ENCODE measurements around the gene MBLAC1. TPM values are rescaled to one million over a fixed set of nuclear protein-coding genes. Genes with fewer than 3 reads are reported as not detected.

The MBLAC1 gene
- total RNA-seq, 1 donor from 2014 or later = not detected

GRCh38 chr7:100175296-100175935, 48.6 kb downstream of the MBLAC1 start:
- no peak overlapping the region for H3K27ac ChIP-seq
- no peaks in the 10 kb centered on the region for H3K27me3 ChIP-seq
- H3K4me3 ChIP-seq = no peak overlapping the region
- no peaks in the 10 kb centered on the region for H3K9me3 ChIP-seq
- no peak for DNase-seq (ENCODE audit: low spot score in 2 of 2)
- intact Hi-C loops (cut with DNase I) = no loop called here
- no peak for TF ChIP-seq CTCF (IDR thresholded peaks at IDR 0.05)
- peaks cover 5 to 12% of the 10 kb centered on the region in 2 donors for H3K4me1 ChIP-seq
- H3K36me3 ChIP-seq = no peaks in the 10 kb centered on the region

- intact Hi-C loops (cut with DNase I) = loop anchor here (1.0 to 2.0 kb wide), 2 partner anchors 28 to 76 kb away; partner anchors contain the start of genes AP4M1, LAMTOR4 and MCM7
- no peak for DNase-seq (ENCODE audit: low spot score in 2 of 2)
- no peak overlapping the region for H3K27ac ChIP-seq
Measured at GRCh38 chr7:100176096-100177044, 49.6 kb downstream of the MBLAC1 start.

GRCh38 chr7:100177045-100178001, 50.6 kb downstream of the MBLAC1 start, which contains the start of the genes GPC2 and STAG3:
GPC2 (minus strand) TSS chr7:100177381; CDS start chr7:100177199, 182 bp downstream.
STAG3 (plus strand) TSS chr7:100177918; CDS start chr7:100180557, 2,639 bp downstream.
- H3K9me3 ChIP-seq = no peaks in the 10 kb centered on the region
- peak within 1 kb of the TSS; percentile 53 to 64 for H3K4me3 ChIP-seq
- H3K27me3 ChIP-seq = no peaks in the 10 kb centered on the region
- no peak for TF ChIP-seq CTCF (IDR thresholded peaks at IDR 0.05)
- H3K4me1 ChIP-seq = peaks cover 5 to 12% of the 10 kb centered on the region in 2 donors
- H3K27ac ChIP-seq = no peak within 1 kb of the TSS
- peak; percentile 83 to 97 for DNase-seq (ENCODE audit: low spot score in 2 of 2)
- H3K36me3 ChIP-seq = no peaks in the 10 kb centered on the region
- intact Hi-C loops (cut with DNase I) = loop anchor here (1.0 to 2.0 kb wide), 2 partner anchors 29 to 77 kb away; partner anchors contain the start of genes AP4M1, LAMTOR4 and MCM7

More at GRCh38 chr7:100176096-100177044, 49.6 kb downstream of the MBLAC1 start:
- Histone ChIP-seq H3K27me3 (no peaks in the 10 kb centered on the region), H3K9me3 (no peaks in the 10 kb centered on the region), H3K4me1 (peaks cover 5 to 12% of the 10 kb centered on the region in 2 donors), H3K4me3 (peak overlapping the region; percentile 53 to 64), H3K36me3 (no peaks in the 10 kb centered on the region)
- TF ChIP-seq CTCF (IDR thresholded peaks at IDR 0.05) = no peak

Other genes starting within 250 kb of the MBLAC1 start
- gene OR2AE1, start 249.9 kb upstream of the MBLAC1 start, total RNA-seq = not detected
- 12.7 TPM for gene TRIM4, start 207.4 kb upstream of the MBLAC1 start, total RNA-seq
- gene GJC3, start 197.3 kb upstream of the MBLAC1 start, total RNA-seq = not detected
- not detected for gene AZGP1, start 150.9 kb upstream of the MBLAC1 start, total RNA-seq
- 19.9 TPM for gene ZKSCAN1, start 111.4 kb upstream of the MBLAC1 start, total RNA-seq
- gene ZSCAN21, start 77.2 kb upstream of the MBLAC1 start, total RNA-seq = 58.5 TPM
- gene ZNF3, start 45.2 kb upstream of the MBLAC1 start, total RNA-seq = 6.9 TPM
- gene COPS6, start 38.0 kb upstream of the MBLAC1 start, total RNA-seq = 18.1 TPM
- gene MCM7, start 25.6 kb upstream of the MBLAC1 start, total RNA-seq = 52.2 TPM
- gene AP4M1, start 25.3 kb upstream of the MBLAC1 start, total RNA-seq = 29.6 TPM
- gene TAF6, start 7.6 kb upstream of the MBLAC1 start, total RNA-seq = 103 TPM
- gene CNPY4, start 7.3 kb upstream of the MBLAC1 start, total RNA-seq = 1.4 TPM
- gene LAMTOR4, start 22.0 kb downstream of the MBLAC1 start, total RNA-seq = 131 TPM
- gene TRAPPC14, start 31.8 kb downstream of the MBLAC1 start, total RNA-seq = 22.0 TPM
- gene GAL3ST4, start 41.6 kb downstream of the MBLAC1 start, total RNA-seq = 3.5 TPM
- not detected for gene GPC2, start 50.4 kb downstream of the MBLAC1 start, total RNA-seq
- gene STAG3, start 51.0 kb downstream of the MBLAC1 start, total RNA-seq = not detected
- gene PVRIG, start 93.0 kb downstream of the MBLAC1 start, total RNA-seq = 27.8 TPM
- gene SPDYE3, start 180.7 kb downstream of the MBLAC1 start, total RNA-seq = not detected
- 67.2 TPM for gene PILRB, start 231.2 kb downstream of the MBLAC1 start, total RNA-seq
- gene PILRA, start 246.5 kb downstream of the MBLAC1 start, total RNA-seq = 25.8 TPM

All from ascending aorta (tissue), 2 donors.